ENCODE data around the gene KRT9. TPM values are rescaled to one million over a fixed set of nuclear protein-coding genes. Genes with fewer than 3 reads are reported as not detected.

The KRT9 gene
- total and polyA plus RNA-seq, 10 of the 15 experiments (the other 5 are each of a cell fraction or from before 2014, with no cell fraction given) = not detected

- 6% methylated on average over 10 of the region's 13 CpGs for WGBS (ENCODE audit: insufficient coverage, insufficient replicate concordance, low lambda C conversion rate, missing lambda C conversion rate)
- ChIA-PET RAD21 (ENCODE audit: unreplicated experiment) (no interaction called here), SMC1A (ENCODE audit: uncharacterized antibody, unreplicated experiment) (no interaction called here), CTCF (no interaction called here), POLR2A (no interaction called here)
- intact Hi-C loops (cut with micrococcal nuclease; ENCODE audit: unreplicated experiment) = no loop called here
- no TSS peak for BruUV-seq (replicated peaks)
- ATAC-seq (no peak), FAIRE-seq (no peak), DNase-seq (ENCODE audit: low read depth, low spot score) (no peak)
- Histone ChIP-seq H3K27ac (ENCODE audit: control insufficient read depth, insufficient read depth) (no peak overlapping the region), H3K4me3 (no peak overlapping the region), H3K4me2 (ENCODE audit: control insufficient read depth, insufficient read depth) (no peak overlapping the region), H2AFZ (ENCODE audit: control insufficient read depth, low read depth, low read length) (no peak overlapping the region), H3K79me2 (ENCODE audit: control insufficient read depth, insufficient read depth, low read length) (no peaks in the 10 kb centered on the region), H3K9ac (ENCODE audit: control insufficient read depth, insufficient read depth, low read length) (no peak overlapping the region), H3K9me3 (replicated peaks; ENCODE audit: control insufficient read depth, insufficient read depth, low read length) (no peaks in the 10 kb centered on the region; the same call in 2 of the 3 replicates), H3K4me1 (ENCODE audit: control insufficient read depth, insufficient read depth, low read length) (no peaks in the 10 kb centered on the region), H3K27me3 (replicated peaks in 1 of 2; ENCODE audit: control insufficient read depth in 2 of 2, insufficient read depth in 2 of 2, low read length in 1 of 2) (peaks cover 0 to 2% of the 10 kb centered on the region in 2 experiments; a peak in 2 of 4 replicates), H3K36me3 (ENCODE audit: control insufficient read depth in 2 of 2, insufficient read depth in 2 of 2, low read length in 1 of 2) (no peaks in the 10 kb centered on the region), H4K20me1 (ENCODE audit: control insufficient read depth, insufficient read depth) (no peaks in the 10 kb centered on the region)
- in situ Hi-C loops (cut with MboI) = no loop called here
- TF ChIP-seq PML (IDR thresholded peaks at IDR 0.05; ENCODE audit: low read length) = no peak
- TF ChIP-seq IRF4 (IDR thresholded peaks at IDR 0.05; ENCODE audit: low read depth, low read length) = no peak
- no peak for TF ChIP-seq WRNIP1 (IDR thresholded peaks at IDR 0.05; ENCODE audit: borderline replicate concordance, low read depth, low read length)
- TF ChIP-seq ATF7 (IDR thresholded peaks at IDR 0.05; ENCODE audit: low read depth) = no peak
- no peak for TF ChIP-seq HDAC2 (IDR thresholded peaks at IDR 0.05)
- no peak for TF ChIP-seq ZBTB40 (IDR thresholded peaks at IDR 0.05; ENCODE audit: borderline replicate concordance)
- TF ChIP-seq ZBTB11 (CRISPR knock-in tag; IDR thresholded peaks at IDR 0.05) = no peak
- TF ChIP-seq BCLAF1 (IDR thresholded peaks at IDR 0.05) = no peak
- no peak for TF ChIP-seq CBX5 (IDR thresholded peaks at IDR 0.05; ENCODE audit: low read depth)
- no peak for TF ChIP-seq LARP7 (IDR thresholded peaks at IDR 0.05)
- TF ChIP-seq MYC (IDR thresholded peaks at IDR 0.05; ENCODE audit: insufficient read depth, insufficient read length, insufficient replicate concordance, low read length, severe bottlenecking) = no peak
- no peak for TF ChIP-seq SIN3A (IDR thresholded peaks at IDR 0.05; ENCODE audit: low read depth, low read length)
- no peak for TF ChIP-seq RUNX3 (IDR thresholded peaks at IDR 0.05; ENCODE audit: low read length)
- no peak for TF ChIP-seq FOS (IDR thresholded peaks at IDR 0.05; ENCODE audit: borderline replicate concordance, extremely low read depth, insufficient read length)
Measured at GRCh38 chr17:41618341-41619035, 46.6 kb upstream of the KRT9 start.
